GM18909 (cell line): ENCODE data around the gene DCDC1.

ENCODE experiments used
- ATAC-seq: cut with Tn5 transposase; IDR thresholded peaks from one replicate; pipeline ENCODE4 v1.9.1; 2021; ENCODE audit warnings: mild to moderate bottlenecking; ENCODE audit not compliant: unreplicated experiment, poor library complexity

Gene DCDC1

GRCh38 chr11:30873924-30874610 is 495.5 kb downstream of the DCDC1 start:
- ATAC-seq = no peak

DNA sequence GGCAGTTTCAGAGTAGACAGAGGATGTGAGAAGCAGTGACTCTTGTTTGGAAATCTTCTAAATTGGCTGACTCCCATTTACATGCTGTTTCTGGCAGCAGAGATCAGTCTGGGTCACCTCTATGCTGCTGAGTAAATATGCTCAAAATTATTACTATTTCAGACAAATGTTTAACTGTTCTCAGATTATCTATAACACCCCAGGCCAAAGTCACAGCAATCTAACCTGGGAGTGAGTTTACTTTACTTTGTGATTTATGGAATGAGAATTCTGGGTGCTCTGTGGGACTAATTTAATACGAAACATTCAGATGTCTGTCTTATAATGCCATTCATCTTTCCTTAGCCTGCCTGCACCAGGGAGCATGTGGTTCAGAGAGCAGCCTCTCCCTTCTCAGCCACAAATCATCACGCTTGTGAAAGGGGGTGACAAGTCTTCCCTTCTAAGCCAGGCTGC is 500.9 kb downstream of the DCDC1 start:
- ATAC-seq = no peak

- no peak for ATAC-seq
Measured at GRCh38 chr11:30863209-30863608, 506.3 kb downstream of the DCDC1 start.

DNA sequence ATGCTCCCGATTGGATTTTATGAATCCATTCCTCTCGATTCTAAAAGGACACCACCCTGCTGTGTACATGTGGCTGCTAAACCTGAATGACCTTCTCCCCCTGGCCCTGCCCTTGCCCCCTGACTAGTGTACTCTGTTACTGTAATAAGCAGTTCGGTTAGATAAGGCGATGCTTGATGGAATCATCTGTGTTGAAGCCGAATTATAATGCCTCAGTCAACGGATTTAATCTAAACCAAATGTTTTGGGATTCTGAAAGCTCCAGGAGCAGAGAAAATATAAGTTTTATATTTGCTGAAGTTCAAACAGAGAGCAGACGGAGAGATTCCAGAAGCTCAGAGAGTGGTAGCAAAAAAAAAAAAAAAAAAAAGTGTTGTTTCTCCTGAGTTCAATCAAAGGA is 508.0 kb downstream of the DCDC1 start:
- no peak for ATAC-seq

GRCh38 chr11:30861064-30861463 is 508.5 kb downstream of the DCDC1 start:
- ATAC-seq = no peak

DNA sequence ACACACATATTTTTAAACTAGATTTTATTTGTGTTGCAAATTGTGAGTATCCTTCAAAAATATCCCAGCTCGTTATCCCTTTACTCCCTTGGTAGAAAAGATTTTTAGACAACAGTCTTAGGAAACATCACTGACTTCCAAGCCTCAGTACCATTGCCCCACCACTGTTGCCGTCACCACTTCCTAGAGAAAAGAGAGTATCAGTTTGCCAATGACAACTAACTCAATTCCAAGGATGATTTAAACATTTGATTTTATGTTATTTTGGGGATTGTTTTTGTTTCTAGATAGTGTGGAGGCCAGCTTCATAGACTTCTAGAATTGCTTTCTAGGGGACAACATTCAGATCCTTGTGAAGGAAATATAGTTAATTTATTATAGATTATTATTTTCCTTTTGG is 509.4 kb downstream of the DCDC1 start:
- ATAC-seq = no peak

DNA sequence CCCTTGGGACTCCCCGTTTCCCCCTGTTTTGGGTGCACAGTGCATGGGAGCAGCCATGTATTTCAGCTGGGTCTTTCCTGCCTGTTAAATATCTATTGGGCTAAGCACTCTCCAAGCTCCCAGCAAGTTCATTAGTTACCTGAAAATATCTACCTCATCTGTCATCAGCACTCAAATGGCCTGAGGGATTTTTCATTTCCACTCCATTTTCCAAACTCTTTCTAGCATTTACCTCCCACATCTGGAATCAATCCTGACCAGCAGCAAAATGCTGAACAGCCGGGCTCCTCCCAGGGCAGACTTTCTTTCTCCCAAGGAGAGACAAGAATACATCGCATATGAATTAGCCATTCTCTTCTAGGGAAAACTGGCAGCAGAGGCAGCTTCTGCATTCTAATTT is 509.9 kb downstream of the DCDC1 start:
- no peak for ATAC-seq

GRCh38 chr11:30855383-30856006 is 514.0 kb downstream of the DCDC1 start:
- no peak for ATAC-seq

DNA sequence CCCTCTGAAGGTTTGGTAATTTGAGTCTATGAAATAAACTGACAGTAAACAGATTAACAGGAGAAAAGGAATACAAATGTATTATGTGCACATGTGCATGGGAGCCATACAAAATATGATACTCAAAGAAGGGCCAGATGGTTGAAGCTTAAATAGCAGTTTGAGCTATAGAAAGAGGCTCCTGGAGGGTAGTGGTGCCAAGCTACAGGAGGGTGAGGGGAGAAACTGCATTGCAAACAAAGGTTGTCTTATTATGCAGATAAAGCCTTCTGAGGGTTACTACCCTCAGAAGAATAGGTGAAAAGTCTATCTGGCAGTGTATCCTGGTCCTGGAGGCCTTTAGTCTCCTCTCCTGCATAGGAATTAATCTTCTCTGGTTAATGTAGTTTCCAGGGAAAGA is 516.1 kb downstream of the DCDC1 start:
- ATAC-seq = no peak

- no peak for ATAC-seq
Measured at GRCh38 chr11:30852645-30853044, 516.9 kb downstream of the DCDC1 start.

DNA sequence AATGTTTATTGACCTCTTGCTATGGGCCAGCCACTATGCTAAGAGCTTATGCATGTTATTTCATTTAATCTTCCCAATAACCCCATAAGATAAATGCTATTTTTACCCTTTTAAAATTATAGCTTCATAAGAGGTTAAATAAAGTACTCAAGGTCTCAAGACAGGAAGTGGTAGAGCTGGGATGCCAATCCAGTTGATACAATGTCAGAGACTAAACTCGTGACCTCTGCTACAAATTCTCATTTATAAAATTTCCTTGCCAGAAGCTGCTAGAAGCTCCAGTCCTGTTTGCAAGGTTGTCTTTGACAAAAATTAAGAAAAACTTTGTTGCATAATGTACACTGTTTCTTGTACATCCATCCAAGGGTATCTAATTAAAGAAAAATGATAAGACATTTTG is 517.4 kb downstream of the DCDC1 start:
- no peak for ATAC-seq

DNA sequence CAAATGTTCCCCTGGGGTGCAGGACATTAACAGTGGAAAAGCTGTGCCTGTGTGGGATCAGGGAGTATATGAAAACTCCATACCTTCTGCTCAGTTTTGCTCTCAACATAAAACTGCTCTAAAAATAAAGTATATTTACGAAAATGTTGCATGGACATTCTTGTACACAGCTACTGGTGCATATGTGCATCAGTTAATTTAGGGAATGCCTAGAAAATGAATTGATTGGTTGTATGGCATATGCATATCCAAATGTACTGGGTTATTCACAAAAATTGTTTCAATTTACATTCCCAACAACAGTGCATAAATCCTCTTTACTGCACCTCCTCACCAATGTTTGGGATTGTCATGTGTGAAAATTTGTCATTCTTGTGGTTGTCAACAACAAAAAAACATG is 532.3 kb downstream of the DCDC1 start:
- ATAC-seq = no peak

- no peak for ATAC-seq
Measured at GRCh38 chr11:30832831-30833230, 536.7 kb downstream of the DCDC1 start.

- no peak for ATAC-seq
Measured at GRCh38 chr11:30830681-30831080, 538.9 kb downstream of the DCDC1 start.

- ATAC-seq = no peak
Measured at GRCh38 chr11:30826911-30827310, 542.6 kb downstream of the DCDC1 start.

DNA sequence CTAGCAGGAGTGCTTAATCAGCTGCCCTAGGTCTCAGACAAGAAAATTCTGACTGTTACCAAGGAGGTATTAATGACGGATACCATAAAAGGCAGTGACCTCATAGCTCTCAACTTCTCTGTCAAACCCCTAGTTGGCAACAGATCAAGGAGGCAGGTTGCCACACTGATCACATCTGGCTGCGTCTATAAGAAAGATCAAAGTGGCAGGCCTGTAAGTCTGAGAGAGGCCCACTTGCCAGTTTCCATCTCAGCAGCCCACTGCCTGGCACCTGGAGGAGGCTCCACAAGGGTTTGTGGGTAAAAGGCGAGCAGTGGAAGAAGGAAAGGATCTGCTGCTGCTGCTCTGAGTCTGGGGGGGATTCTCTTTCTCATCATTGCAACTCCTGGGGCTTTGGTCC is 543.8 kb downstream of the DCDC1 start:
- no peak for ATAC-seq

DNA sequence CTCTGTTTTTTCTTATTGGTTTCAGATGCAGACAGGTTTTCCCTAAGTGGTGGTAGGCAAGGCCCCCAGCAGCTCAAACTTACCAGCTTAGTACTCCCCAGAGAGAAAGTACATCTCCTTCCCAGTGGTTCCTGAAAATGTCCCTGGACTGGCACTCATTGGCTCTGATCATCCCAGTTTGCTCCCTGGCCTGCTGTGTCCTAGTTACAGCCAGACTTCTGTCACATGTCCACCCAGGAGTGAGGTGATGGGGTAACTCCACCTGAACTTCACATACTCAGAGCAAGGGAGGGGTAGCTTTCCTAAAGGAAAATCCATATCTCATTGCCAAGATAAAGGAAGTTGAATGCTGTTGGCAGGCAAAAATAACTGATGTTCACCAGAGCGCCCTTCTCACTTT is 546.4 kb downstream of the DCDC1 start:
- no peak for ATAC-seq

GRCh38 chr11:30821438-30821965 is 548.0 kb downstream of the DCDC1 start:
- no peak for ATAC-seq

GRCh38 chr11:30818721-30819120 is 550.8 kb downstream of the DCDC1 start:
- no peak for ATAC-seq

- no peak for ATAC-seq
Measured at GRCh38 chr11:30816959-30817880, 552.3 kb downstream of the DCDC1 start.

- ATAC-seq = no peak
Measured at GRCh38 chr11:30815619-30816018, 553.9 kb downstream of the DCDC1 start.
